ENCODE results near the gene GPR132. TPM values are rescaled to one million over a fixed set of nuclear protein-coding genes. Genes with fewer than 3 reads are reported as not detected.

GPR132 gene
- total and polyA plus RNA-seq, 2 donors (not counting 3 experiments of a cell fraction or from before 2014, with no cell fraction given), result not detected

- TF ChIP-seq JUN (IDR thresholded peaks at IDR 0.05; ENCODE audit: borderline replicate concordance, insufficient read depth, insufficient read length, low read depth), result no peak
- TF ChIP-seq, protein P1, sequence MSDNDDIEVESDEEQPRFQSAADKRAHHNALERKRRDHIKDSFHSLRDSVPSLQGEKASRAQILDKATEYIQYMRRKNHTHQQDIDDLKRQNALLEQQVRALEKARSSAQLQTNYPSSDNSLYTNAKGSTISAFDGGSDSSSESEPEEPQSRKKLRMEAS (IDR thresholded peaks at IDR 0.05; ENCODE audit: insufficient read depth, insufficient read length), result no peak
- no peak for TF ChIP-seq FOS (IDR thresholded peaks at IDR 0.05; ENCODE audit: borderline replicate concordance, insufficient read depth, low read length)
- intact Hi-C loops (cut with micrococcal nuclease) (loop anchor here (1.0 kb wide), 1 partner anchor 30 kb away; no protein-coding TSS in a partner anchor), dilution Hi-C loops (cut with MboI; ENCODE audit: extremely low pct_ligation_motif_present, low sequenced_read_pairs) (no loop called here)
- H3K36me3 ChIP-seq (ENCODE audit: control insufficient read depth in 2 of 2, extremely low read depth in 1 of 2, insufficient read depth in 2 of 2, low read length in 2 of 2), result peaks cover 6 to 8% of the 10 kb centered on the region in 2 experiments
- POLR2A ChIA-PET, result no interaction called here
- no peaks in the 10 kb centered on the region for H3K9me1 ChIP-seq (replicated peaks; ENCODE audit: control insufficient read depth, extremely low read depth, insufficient read depth, low read length)
- no peaks in the 10 kb centered on the region for H3K27me3 ChIP-seq (ENCODE audit: control insufficient read depth in 2 of 2, insufficient read depth in 2 of 2, low read length in 2 of 2)
- H3K4me3 ChIP-seq (replicated peaks in 1 of 3; ENCODE audit: insufficient read depth in 1 of 3, low read depth in 1 of 3, low read length in 3 of 3), result no peak overlapping the region
- CTCF ChIA-PET, result interaction anchor here (1.2 to 1.6 kb wide), 3 partner anchors 20 to 42 kb away, joined by 3 to 6 read pairs (median 4); no protein-coding TSS in a partner anchor
- H3K9ac ChIP-seq (replicated peaks; ENCODE audit: extremely low read depth, insufficient read depth, low read length), result no peak overlapping the region
- H4K20me1 ChIP-seq (replicated peaks; ENCODE audit: control insufficient read depth, extremely low read depth, insufficient read depth, low read length), result no peaks in the 10 kb centered on the region
- no peaks in the 10 kb centered on the region for H3K9me3 ChIP-seq (replicated peaks; ENCODE audit: control insufficient read depth, insufficient read depth, low read length)
- no TSS peak for BruUV-seq (replicated peaks)
- FAIRE-seq (peak; percentile 85), DNase-seq (ENCODE audit: low read depth, low spot score) (peak; percentile 26)
- H3K4me2 ChIP-seq (ENCODE audit: insufficient read depth, low read length), result peak overlapping the region; percentile 2
- H3K4me1 ChIP-seq (ENCODE audit: control insufficient read depth, extremely low read depth, insufficient read depth, low read length), result peaks cover 39% of the 10 kb centered on the region
- no peak overlapping the region for H3K27ac ChIP-seq (ENCODE audit: insufficient read depth, low read depth, low read length)
- no peak overlapping the region for H2AFZ ChIP-seq (ENCODE audit: low read depth, low read length)
- peaks cover 99% of the 10 kb centered on the region for H3K79me2 ChIP-seq (ENCODE audit: control insufficient read depth, insufficient read depth, low read length)
These were observed 50.0 kb downstream of the GPR132 start for GRCh38 chr14:105015242-105015641.

- FAIRE-seq, result no peak
- H3K27ac ChIP-seq (ENCODE audit: insufficient read depth, low read depth, low read length), result no peak overlapping the region
These were observed 50.6 kb downstream of the GPR132 start for GRCh38 chr14:105014631-105015030.

More at GRCh38 chr14:105014631-105015030, 50.6 kb downstream of the GPR132 start:
- H4K20me1 ChIP-seq (replicated peaks; ENCODE audit: control insufficient read depth, extremely low read depth, insufficient read depth, low read length), result no peaks in the 10 kb centered on the region
- BruUV-seq (replicated peaks), result no TSS peak
- peaks cover 6 to 10% of the 10 kb centered on the region in 2 experiments for H3K36me3 ChIP-seq (ENCODE audit: control insufficient read depth in 2 of 2, extremely low read depth in 1 of 2, insufficient read depth in 2 of 2, low read length in 2 of 2)
- ChIA-PET POLR2A (no interaction called here), CTCF (interaction anchor here (1.5 to 2.1 kb wide), 3 partner anchors 19 to 41 kb away, joined by 3 to 15 read pairs (median 6); no protein-coding TSS in a partner anchor)
- no peaks in the 10 kb centered on the region for H3K9me1 ChIP-seq (replicated peaks; ENCODE audit: control insufficient read depth, extremely low read depth, insufficient read depth, low read length)
- peaks cover 98% of the 10 kb centered on the region for H3K79me2 ChIP-seq (ENCODE audit: control insufficient read depth, insufficient read depth, low read length)
- no peak overlapping the region for H2AFZ ChIP-seq (ENCODE audit: low read depth, low read length)
- no peaks in the 10 kb centered on the region for H3K27me3 ChIP-seq (ENCODE audit: control insufficient read depth in 2 of 2, insufficient read depth in 2 of 2, low read length in 2 of 2)
- H3K4me2 ChIP-seq (ENCODE audit: insufficient read depth, low read length), result no peak overlapping the region
- no peak overlapping the region for H3K4me3 ChIP-seq (replicated peaks in 1 of 3; ENCODE audit: insufficient read depth in 1 of 3, low read depth in 1 of 3, low read length in 3 of 3)
- no peaks in the 10 kb centered on the region for H3K9me3 ChIP-seq (replicated peaks; ENCODE audit: control insufficient read depth, insufficient read depth, low read length)
- intact Hi-C loops (cut with micrococcal nuclease) (loop anchor here (1.0 kb wide), 1 partner anchor 31 kb away; no protein-coding TSS in a partner anchor), dilution Hi-C loops (cut with MboI; ENCODE audit: extremely low pct_ligation_motif_present, low sequenced_read_pairs) (no loop called here)
- H3K4me1 ChIP-seq (ENCODE audit: control insufficient read depth, extremely low read depth, insufficient read depth, low read length), result peaks cover 36% of the 10 kb centered on the region
- TF ChIP-seq JUN (IDR thresholded peaks at IDR 0.05; ENCODE audit: borderline replicate concordance, insufficient read depth, insufficient read length, low read depth), result no peak
- no peak for TF ChIP-seq FOS (IDR thresholded peaks at IDR 0.05; ENCODE audit: borderline replicate concordance, insufficient read depth, low read length)
- no peak for TF ChIP-seq MYC (IDR thresholded peaks at IDR 0.05; ENCODE audit: low read depth, low read length)
- TF ChIP-seq, protein P1 (IDR thresholded peaks at IDR 0.05; ENCODE audit: insufficient read depth, insufficient read length), result no peak
- TF ChIP-seq GATA2 (IDR thresholded peaks at IDR 0.05; ENCODE audit: insufficient read depth, insufficient read length, low read depth, low read length), result no peak
- TF ChIP-seq POLR2AphosphoS5 (IDR thresholded peaks at IDR 0.05; ENCODE audit: insufficient read depth, low read depth, low read length), result no peak
- TF ChIP-seq CTCF (IDR thresholded peaks at IDR 0.05; ENCODE audit: extremely low read depth in 1 of 2, insufficient read depth in 1 of 2, low read depth in 1 of 2, low read length in 2 of 2), result no peak
- TF ChIP-seq EZH2 (IDR thresholded peaks at IDR 0.05; ENCODE audit: borderline replicate concordance, low read depth, low read length, severe bottlenecking), result no peak
- no peak for DNase-seq (ENCODE audit: low read depth, low spot score)
- no peak overlapping the region for H3K9ac ChIP-seq (replicated peaks; ENCODE audit: extremely low read depth, insufficient read depth, low read length)
